ENCODE results near the gene CLN6.

- TF ChIP-seq EZH2phosphoT487 (IDR thresholded peaks at IDR 0.05; ENCODE audit: borderline replicate concordance) (no peak), CTCF (conservative IDR thresholded peaks at IDR 0.05; ENCODE audit: low read length) (peak; percentile 91)
Observed at GRCh38 chr15:68252925-68253534, 23.5 kb upstream of the CLN6 start.
